Measurements from ENCODE around the gene C22orf39.

DNA sequence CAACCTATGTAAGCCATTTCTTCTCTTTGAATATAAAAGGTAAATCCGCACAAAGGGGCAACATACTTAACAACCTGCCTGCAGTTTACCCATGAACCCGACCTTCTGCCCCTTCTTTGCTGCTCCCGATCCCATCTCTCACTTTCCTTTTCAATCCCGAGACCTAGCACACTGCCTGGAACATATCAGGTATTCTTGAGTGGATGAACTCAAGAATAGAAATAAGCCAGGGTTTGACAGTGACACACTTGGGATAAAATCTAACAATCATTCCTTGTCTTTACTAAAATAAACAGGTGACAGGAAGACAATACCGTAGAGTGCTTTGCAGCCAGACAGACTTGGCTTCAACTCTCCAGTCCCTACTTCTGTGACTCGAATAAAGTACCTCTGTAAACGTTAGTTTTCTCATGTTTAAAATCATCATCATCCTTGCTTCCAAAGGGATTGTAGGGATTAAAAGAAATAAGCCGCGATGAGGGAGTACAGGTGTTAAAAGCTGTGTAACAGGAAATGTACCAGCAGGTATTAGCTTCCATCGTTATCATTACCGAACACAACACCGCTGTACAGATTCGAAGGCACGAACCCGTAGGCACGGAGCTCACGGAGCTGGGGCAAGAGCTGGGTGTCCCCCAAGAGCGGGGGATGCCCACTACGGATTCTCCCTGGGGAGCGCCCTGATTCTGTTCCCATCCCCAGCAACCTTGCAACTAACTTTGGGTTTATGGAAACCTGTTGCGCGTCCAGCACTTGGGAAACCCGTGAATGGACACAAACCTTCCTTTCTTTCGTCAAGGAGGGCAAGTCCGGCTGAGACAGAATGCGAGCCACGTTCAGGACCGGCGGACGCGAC is 30.8 kb upstream of the C22orf39 start:
- TF ChIP-seq, protein P1, sequence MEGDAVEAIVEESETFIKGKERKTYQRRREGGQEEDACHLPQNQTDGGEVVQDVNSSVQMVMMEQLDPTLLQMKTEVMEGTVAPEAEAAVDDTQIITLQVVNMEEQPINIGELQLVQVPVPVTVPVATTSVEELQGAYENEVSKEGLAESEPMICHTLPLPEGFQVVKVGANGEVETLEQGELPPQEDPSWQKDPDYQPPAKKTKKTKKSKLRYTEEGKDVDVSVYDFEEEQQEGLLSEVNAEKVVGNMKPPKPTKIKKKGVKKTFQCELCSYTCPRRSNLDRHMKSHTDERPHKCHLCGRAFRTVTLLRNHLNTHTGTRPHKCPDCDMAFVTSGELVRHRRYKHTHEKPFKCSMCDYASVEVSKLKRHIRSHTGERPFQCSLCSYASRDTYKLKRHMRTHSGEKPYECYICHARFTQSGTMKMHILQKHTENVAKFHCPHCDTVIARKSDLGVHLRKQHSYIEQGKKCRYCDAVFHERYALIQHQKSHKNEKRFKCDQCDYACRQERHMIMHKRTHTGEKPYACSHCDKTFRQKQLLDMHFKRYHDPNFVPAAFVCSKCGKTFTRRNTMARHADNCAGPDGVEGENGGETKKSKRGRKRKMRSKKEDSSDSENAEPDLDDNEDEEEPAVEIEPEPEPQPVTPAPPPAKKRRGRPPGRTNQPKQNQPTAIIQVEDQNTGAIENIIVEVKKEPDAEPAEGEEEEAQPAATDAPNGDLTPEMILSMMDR (IDR thresholded peaks at IDR 0.05) = no peak
- TF ChIP-seq POLR2AphosphoS5 (IDR thresholded peaks at IDR 0.05) = peak; percentile 0

All from prostate gland (tissue), 2 donors.